Stimulated activated CD8-positive, alpha-beta memory T cell treated with anti-CD3 and anti-CD28 coated beads, Interleukin-2, amount 100 ng/mL, for 1 hour (primary cell): ENCODE results near the gene MBD5.

Experiments
- DNase-seq, 2 donors: peaks; one replicate each; pipeline ENCODE4 v3.0.0-alpha.2; 2020; ENCODE audit warnings: low read depth in 2 of 2

MBD5 gene

DNA sequence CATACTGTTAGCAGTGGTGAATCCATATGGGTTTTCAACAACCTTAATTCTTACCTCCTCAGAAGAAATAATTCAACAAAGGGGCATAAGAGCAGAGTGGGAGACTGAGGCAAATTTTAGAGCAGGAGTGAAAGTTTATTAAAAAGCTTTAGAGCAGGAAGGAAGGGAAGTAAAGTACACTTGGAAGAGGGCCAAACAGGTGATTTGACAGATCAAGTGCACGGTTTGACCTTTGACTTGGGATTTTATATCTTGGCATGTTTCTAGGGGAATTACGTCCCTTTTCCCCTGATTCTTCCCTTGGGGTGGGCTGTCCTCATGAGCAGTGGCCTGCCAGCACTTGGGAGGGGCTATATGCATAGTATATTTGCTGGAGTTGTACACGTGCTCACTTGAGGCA is 280.5 kb downstream of the MBD5 start:
- DNase-seq, result no peak

DNA sequence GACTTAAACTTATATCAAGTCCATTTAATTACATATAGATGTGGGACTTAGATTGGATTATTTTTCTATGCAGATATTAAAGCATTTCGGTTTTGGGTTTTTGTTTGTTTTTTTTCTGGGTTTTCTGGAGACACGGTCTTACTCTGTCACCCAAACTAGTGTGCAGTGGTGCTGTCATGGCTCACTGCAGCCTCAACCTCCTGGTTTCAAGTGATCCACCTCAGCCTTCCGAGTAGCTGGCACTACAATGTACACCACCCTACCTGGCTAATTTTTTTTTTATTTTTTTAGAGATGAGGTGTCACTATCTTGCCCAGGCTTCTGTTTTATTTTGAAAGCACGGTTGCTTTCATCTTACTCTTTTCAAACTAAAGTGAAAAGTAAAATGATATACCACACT is 281.6 kb downstream of the MBD5 start:
- no peak for DNase-seq

DNA sequence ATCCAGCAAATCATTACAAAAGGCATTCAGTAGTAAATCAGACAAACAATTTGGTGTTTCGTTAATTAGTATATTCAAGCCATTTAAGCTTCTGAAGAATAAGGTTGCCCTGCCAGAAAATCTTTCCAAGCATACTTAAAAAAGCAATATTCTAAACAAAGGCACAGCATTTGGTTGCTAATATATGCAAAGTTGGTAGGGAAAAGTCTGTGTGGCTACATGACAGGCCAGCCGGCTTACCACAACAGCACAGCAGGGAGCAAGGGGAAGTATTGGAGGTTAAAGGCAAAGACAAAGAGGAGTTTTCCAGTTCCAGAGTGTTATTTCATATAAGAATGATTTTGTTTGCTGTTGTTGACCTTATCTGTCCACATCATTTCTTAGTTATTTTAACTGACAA is 282.3 kb downstream of the MBD5 start:
- DNase-seq, result no peak

DNA sequence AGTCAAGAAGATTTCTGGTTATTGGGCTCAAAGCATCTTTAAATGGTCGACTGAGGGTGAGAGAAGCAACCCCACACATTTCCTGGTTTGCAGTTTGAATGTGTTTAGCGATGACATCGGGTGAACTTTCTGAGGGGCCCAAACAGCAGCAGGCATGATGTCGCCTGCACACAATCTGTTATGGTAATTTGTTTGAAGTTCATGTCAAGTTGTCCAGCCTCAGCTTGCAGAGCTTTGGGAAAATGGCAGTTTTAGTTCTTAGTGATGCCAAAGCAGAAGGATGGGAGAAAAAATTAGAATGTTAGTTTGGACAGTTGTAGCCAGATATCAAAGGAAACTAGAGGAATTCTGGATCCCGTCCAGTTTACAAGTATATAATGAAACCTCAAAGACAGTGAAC is 284.6 kb downstream of the MBD5 start:
- no peak for DNase-seq

DNA sequence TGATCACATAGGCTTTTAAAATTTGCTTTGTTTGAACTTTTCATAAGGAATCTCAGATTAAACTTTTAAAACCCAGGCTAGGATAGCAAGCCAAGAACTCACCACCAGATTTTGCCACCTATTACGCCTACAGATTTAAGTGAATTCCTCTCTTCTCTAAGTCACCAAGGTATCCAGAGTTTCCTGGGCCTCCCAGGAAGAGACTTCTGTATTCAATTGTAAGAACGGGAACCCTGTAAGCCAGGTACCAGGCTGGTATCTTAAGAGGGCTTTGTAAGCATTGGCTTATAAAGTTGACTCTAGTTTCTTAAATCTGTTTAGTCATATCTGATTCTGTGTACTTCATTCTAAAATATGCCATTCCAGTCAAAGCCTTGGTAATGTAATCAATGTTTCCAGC is 285.1 kb downstream of the MBD5 start:
- DNase-seq, result no peak

DNA sequence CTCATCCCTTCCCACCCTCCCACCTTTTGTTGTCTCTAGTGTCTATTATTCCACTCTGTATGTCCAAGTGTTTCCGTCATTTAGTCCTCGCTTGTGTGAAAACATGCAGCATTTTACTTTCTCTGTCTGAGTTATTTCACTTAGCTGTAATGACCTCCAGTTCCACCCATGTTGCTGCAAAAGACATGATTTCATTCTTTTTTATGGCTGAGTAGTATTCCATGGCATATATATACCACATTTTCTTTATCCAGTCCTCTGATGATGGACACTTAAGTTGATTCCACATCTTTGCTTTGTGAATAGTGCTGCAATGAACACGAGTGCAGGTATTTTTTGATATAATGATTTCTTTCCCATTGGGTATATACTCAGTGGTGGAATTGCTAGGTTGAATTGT is 296.7 kb downstream of the MBD5 start:
- no peak for DNase-seq

DNA sequence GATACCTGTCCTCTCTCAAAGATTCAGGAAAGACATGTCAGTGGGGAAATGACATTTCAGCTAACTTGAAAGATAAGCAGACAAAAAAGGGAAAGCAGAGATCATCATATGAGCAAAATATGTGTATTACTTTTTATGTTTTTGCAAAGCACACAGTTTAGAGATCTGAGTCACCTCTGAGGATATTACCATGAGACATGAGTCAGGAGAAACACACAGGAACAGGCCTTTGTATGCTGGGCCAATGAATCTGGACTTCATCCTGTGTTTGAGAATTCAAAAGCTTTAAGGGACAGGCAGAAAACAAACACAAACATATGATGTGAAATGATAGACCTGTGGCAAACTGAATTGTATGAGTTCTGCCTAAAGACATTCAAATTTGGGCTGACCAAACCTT is 317.6 kb downstream of the MBD5 start:
- DNase-seq, result no peak

DNA sequence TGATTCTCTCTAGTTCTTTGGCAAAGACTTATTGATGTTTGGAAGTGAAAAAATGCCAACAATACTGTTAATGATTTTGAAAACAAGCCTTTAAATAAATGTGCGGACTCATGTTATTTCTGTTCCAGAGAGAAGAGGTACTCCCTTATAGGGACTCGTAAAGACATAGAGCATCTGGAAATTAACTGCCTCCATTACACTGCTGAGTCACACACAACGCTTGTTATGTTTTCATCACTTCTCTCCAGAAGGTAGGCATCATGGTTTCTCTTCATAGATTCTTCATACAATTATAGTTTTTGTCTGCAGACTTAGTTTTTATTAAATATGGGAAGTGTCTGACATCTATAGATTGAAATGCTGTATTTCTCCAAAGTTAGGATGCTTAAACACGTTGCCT is 321.2 kb downstream of the MBD5 start:
- no peak for DNase-seq

DNA sequence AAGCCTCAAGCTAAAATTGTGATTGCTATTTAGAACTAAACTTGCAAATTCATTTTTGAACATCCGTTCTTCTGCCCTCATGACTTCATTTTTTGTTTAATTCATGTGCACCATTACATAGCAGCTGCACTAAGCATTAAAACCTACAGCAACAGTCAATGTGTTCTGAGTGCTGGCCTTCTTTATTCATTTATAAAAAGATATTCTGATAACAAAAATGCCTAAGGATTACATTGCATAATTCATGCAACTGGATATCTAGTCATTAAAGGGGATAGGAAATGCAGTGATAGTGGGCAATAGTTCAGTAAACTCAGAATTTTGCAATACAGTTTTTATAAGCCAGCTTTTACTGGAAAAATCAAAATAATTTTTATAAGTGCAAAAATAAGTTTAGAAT is 329.3 kb downstream of the MBD5 start:
- DNase-seq, result no peak

DNA sequence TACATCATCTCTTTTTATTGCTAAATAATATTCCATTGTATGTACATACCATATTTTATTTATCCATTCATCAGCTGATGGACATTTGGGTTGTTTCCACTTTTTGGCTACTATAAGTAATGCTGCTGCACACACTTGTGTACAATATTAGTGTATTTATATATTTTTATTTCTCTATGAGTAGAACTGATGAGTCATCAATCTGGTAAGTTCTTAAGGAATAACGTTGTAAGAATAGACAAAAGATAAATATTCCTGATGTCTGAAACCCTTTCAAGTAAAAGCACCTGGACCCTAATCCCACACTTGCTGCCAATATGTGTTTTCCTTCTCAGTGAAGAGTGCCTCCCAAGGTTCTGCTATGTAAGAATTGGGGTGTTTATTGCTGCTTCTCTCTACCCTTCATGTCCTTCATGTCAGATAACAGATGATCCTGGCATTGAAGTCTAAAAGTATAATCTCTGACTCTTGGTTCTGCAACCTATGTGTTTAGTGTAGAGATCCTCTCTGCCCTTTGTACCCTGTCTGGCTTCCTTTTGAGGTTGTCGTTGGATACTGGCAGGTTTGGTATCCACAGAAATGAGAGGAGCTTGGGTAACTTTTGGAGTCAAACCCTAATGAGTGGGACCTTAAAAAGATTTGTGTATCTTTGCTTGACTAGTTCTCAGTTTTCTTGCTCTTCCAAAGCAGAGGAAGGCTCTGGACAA is 330.7 kb downstream of the MBD5 start:
- no peak for DNase-seq

DNA sequence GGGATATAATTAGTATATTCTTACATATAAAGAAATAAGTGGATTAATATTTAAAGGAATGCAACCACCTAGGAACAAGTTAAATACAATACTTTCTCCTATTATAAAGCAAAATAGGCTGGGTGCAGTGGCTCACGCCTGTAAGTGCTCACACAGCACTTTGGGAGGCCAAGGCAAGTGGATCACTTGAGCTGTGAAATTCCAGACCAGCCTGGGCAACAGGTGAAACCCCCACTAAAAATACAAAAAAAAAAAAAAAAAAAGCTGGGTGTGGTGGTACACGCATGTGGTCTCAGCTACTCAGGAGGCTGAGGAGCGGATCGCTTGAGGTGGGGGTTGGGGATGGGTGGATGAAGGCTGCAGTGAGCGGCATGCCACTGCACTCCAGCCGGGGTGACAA is 337.5 kb downstream of the MBD5 start:
- no peak for DNase-seq

DNA sequence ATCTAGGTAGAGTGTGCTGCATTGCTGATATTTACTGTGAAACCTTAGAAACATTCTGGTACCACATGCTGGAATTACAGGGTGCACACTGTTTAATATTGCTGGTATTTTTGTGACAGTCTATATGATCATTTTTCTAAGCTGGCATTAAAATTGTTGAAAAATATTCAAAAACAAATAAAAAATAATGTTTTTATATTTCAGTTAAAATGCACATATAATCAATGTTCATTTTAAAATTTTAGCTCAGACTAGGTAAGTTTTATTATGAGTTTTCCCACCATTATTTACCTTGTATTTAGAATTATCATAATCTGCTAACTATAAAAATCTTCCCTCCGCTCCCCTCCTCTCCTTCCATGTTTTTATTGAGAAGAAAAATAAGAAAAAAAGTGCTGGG is 339.8 kb downstream of the MBD5 start:
- no peak for DNase-seq

DNA sequence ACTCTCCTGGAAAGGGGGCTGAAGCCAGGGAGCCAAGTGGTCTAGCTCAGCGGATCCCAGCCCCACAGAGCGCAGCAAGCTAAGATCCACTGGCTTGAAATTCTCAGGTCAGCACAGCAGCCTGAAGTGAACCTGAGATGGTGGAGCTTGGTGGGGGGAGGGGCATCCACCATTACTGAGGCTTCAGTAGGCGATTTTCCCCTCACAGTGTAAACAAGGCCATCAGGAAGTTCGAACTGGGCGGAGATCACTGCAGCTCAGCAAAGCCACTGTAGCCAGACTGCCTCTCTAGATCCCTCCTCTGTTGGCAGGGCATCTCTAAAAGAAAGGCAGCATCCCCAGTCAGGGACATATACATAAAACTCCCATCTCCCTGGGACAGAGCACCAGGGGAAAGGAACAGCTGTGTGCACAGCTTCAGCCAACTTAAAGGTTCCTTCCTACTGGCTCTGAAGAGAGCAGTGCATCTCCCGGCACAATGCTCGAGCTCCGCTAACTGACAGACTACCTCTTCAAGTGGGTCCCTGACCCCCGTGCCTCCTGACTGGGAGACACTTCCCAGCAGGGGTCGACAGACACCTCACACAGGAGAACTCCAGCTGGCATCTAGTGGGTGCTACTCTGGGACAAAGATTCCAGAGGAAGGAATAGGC is 341.4 kb downstream of the MBD5 start:
- no peak for DNase-seq

DNA sequence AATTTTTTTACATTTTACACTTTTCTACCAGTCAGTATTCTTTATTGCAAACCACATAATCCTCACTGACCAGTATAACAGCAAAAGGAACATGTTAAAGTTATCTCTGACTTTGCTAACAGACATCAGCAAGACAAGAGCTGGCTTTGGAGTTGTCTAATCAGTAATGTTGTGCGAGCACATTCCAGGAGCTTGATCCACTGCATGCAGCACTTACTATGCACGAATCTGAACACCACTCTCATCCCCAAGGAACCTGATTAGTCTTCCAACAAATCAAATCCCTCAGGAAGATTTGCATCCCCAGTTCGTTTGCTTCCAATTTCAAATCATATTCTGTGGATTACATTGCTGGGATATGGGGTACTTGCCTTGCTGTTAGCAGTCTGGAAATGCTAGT is 354.3 kb downstream of the MBD5 start:
- DNase-seq, result no peak

DNA sequence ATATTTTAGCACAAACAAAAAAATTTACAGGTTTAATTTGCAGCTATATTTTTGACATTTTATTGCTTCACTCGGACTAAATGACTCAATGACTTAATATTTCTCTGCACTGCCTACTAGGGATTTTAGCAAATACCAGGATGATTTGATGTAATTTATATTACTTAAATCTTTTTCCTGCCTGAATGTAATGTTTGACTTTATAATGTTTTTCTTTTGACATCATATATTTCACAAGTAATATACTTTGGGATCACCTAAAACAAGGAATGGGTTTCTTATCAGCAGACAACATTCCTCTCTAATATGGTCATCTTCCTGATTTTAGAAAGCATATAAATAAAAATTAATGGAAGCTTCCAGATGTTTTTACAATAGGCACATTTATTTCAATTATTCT is 370.4 kb downstream of the MBD5 start:
- no peak for DNase-seq

DNA sequence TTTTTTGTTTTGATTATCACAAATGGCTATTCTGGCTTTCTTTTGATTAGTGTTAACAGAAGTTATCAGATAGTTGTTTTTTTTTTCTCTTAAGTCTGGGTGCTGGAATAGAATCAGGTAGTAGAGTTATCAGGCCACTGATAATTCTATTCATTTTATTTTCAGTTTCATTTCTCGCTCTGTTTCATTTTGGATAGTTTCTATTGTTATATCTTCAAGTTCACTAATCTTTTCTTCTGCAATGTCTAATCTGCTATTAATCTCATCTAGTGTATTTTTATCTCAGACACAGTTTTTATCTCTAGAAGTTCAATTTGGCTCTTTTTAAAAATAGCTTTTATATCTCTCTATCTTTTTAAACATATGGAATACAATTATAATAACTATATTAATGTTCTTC is 381.9 kb downstream of the MBD5 start:
- no peak for DNase-seq

DNA sequence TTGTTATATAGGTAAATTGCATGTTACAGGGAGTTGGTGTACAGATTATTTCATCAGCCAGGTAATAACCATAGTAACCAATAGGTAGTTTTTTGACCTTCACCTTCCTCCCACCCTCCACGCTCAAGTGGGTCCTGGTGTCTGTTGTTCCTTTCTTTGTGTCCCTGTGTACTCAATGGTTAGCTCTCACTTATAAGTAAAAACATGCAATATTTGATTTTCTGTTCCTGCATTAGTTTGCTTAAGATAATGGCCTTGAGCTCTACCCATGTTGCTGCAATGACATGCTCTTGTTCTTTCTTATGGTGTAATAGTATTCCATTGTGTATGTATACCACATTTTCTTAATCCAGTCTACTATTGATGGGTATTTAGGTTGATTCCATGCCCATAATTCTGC is 390.0 kb downstream of the MBD5 start:
- DNase-seq, result no peak

DNA sequence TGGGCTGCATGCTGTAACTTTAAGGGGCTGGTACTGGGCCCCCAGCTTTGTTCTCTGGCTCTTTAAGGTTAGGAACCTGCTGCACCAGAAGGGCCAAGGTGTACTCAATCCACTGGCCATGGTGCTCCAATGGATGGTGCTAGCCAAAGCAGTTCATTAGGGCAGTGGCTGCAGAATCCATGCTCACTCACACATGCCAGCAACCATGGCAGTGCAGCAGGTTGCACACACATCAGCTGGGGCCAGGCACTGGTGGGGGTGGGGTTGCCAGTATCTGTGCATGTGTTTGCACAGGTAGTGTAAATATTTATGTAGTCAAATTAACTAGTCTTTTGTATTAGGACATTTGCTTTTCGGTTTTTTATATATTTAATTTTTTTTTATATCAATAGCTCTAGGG is 395.4 kb downstream of the MBD5 start:
- DNase-seq, result no peak

DNA sequence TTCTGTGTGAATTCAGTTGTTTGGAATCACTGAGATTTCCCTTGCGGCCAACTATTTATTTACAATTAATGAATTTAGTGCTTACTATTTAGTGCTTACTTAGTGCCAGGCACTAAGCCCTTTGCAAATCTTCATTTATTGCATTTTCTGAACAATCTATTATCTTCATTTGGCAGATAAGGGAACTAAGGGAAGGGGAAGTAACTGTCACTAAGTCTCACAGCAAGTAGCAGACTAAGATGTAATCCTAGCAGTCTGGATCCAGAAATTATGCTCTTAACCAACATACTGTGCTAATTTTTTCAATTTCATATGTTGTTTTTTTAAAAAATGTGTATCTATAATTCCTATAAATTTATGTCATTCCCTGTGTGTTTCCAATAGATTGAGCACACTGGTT is 409.2 kb downstream of the MBD5 start:
- DNase-seq, result no peak

DNA sequence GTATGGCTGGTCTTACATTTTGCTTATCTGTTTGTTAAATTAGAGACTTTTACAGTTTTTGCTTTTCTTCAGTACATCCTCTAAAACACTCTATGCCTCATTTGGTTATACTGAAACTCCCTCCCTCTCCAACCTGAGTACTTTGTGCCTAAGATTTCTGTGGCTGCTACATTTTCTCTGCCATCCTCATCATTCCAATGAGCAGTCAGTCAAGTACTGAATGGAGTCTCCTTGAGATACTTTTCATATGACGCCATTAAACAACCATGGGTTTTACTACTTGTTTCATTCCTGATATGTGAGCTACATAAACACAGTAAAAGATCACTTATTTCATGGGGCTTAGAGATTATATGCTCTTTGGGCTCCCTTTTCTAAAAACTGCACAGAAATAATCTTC is 427.0 kb downstream of the MBD5 start:
- no peak for DNase-seq

DNA sequence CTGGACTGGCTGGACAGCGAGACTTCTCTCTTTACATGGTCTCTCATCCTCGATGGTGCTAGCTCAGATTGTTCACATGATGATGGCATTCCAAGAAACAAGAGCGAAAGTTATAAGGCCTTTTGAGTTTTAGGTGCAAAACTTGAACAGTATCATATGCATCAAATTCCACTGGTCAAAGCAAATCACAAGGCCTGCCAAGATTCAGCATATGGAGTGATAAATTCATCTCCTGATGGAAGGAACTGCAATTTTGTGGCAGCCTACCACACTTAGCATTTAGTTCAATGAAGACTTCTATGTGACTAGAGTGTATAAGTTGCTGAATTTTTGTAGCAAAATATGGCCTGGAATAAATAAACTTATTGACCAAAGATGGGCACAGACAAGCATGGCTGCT is 429.6 kb downstream of the MBD5 start:
- DNase-seq, result no peak

DNA sequence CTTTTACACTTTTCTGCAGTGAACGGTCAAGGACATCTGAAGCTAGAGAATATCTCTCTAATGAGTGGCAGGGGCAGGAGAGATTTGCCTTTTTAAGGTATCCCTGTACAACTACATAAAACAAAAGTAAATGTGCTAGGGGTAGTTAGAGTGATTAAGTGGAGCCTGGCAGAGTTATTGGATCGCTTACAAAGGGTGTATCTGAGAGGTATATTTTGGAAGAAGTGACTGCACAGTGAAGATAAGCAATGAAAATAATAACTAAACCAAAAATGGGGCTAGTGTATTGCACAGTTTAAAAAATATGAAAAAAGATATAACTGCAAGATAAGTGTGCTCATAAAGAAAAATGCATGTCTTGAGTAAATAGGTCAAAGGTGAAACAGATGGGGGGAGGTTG is 430.2 kb downstream of the MBD5 start:
- DNase-seq, result no peak

DNA sequence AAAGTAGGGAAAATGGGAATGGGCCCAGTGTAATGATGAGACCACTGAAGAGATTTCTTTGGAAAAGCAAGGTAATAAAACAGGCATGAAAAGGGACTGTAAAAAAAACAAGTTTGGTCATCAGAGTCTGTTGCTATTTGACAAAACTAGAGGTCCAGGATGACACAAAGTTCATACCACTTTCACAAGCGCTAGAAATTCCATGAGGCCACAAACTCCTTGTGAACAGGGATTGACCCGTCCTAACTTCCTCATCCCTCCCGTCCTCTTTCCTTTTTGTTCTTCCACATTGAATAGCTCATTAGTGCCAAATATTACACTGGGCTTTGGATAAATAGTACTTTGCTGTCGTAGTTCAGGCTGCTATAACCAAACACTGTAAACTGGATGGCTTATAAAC is 434.9 kb downstream of the MBD5 start:
- DNase-seq, result no peak

DNA sequence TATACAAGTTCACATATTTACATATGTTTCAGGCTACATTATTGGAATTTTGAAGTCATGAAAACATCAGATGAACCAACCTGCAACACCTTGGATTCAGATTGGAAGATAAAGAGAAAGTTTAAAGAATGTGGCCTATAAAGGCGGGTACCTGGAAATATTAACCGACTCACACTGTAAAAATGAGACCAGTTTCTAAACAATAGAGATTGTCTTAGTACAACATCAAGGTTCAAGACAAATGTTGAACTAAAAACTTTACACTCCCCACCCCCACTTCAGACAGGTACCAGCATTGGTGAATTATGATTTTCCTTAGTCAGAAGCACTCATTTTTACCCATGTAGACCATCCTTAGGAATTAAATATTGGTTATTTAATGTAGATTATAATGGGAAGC is 437.3 kb downstream of the MBD5 start:
- DNase-seq, result no peak
